Astrocyte of the hippocampus (primary cell): Measurements from ENCODE around the gene ROPN1.
A peak's percentile ranks its signal among the peaks of the same experiment; 100 is the strongest.
"Not testable (repeated sequence)": the region's sequence is repeated elsewhere in the genome, so short reads cannot be mapped to it uniquely, and the experiment has no call there.

ENCODE experiments used
- DNase-seq: peaks from one replicate; pipeline ENCODE4 v3.0.0; 2011; ENCODE audit warnings: low read depth, low spot score

The ROPN1 gene

GRCh38 chr3:123991730-123992588 lies at the start of gene ROPN1:
TSS of gene ROPN1 (minus strand) at chr3:123992124. CDS start at chr3:123980481, 11,643 bp downstream.
- not testable (repeated sequence) for DNase-seq

GRCh38 chr3:124041553-124041952 lies 49.6 kb upstream of the ROPN1 start:
- DNase-seq = no peak

- DNase-seq = no peak
These were observed 45.4 kb upstream of the ROPN1 start for GRCh38 chr3:124037326-124037725.

- not testable (repeated sequence) for DNase-seq
These were observed 44.3 kb upstream of the ROPN1 start for GRCh38 chr3:124036214-124036613.

- no peak for DNase-seq
These were observed 43.7 kb upstream of the ROPN1 start for GRCh38 chr3:124035463-124036121.

GRCh38 chr3:124034844-124035152 lies 42.9 kb upstream of the ROPN1 start:
- DNase-seq = no peak

- peak; percentile 67 for DNase-seq
These were observed 42.3 kb upstream of the ROPN1 start for GRCh38 chr3:124034016-124034843.

GRCh38 chr3:124033360-124034015 lies 41.6 kb upstream of the ROPN1 start, which contains the start of gene KALRN:
TSS of gene KALRN (plus strand) at chr3:124033369.
- DNase-seq = peak; percentile 68

- peak; percentile 97 for DNase-seq
These were observed 41.0 kb upstream of the ROPN1 start for GRCh38 chr3:124032881-124033359.

GRCh38 chr3:124032311-124032880 lies 40.5 kb upstream of the ROPN1 start:
- DNase-seq = peak; percentile 60

- no peak for DNase-seq
These were observed 34.6 kb upstream of the ROPN1 start for GRCh38 chr3:124026516-124026915.

- DNase-seq = not testable (repeated sequence)
These were observed 31.6 kb upstream of the ROPN1 start for GRCh38 chr3:124023531-124023930.

- no peak for DNase-seq
These were observed 27.4 kb upstream of the ROPN1 start for GRCh38 chr3:124019291-124019690.

GRCh38 chr3:124017502-124017901 lies 25.6 kb upstream of the ROPN1 start:
- peak; percentile 42 for DNase-seq

GRCh38 chr3:124016483-124016882 lies 24.6 kb upstream of the ROPN1 start:
- DNase-seq = peak; percentile 72

- peak; percentile 17 for DNase-seq
These were observed 22.5 kb upstream of the ROPN1 start for GRCh38 chr3:124014366-124014942.

- not testable (repeated sequence) for DNase-seq
These were observed 16.4 kb upstream of the ROPN1 start for GRCh38 chr3:124008321-124008720.

- DNase-seq = no peak
These were observed 15.3 kb upstream of the ROPN1 start for GRCh38 chr3:124007186-124007585.

- not testable (repeated sequence) for DNase-seq
These were observed 10.6 kb upstream of the ROPN1 start for GRCh38 chr3:124002405-124003079.

- not testable (repeated sequence) for DNase-seq
These were observed 9.4 kb upstream of the ROPN1 start for GRCh38 chr3:124001366-124001765.
